GM12874 (cell line): Measurements from ENCODE around the gene PARM1.

Source experiments
- TF ChIP-seq, protein P1 (sequence below): IDR thresholded peaks from 2 replicates; pipeline ENCODE4 v1.5.1; 2011; ENCODE audit warnings: low read depth, mild to moderate bottlenecking, control low read depth, low read length, moderate library complexity; ENCODE audit not compliant: insufficient read depth

PARM1 gene

DNA sequence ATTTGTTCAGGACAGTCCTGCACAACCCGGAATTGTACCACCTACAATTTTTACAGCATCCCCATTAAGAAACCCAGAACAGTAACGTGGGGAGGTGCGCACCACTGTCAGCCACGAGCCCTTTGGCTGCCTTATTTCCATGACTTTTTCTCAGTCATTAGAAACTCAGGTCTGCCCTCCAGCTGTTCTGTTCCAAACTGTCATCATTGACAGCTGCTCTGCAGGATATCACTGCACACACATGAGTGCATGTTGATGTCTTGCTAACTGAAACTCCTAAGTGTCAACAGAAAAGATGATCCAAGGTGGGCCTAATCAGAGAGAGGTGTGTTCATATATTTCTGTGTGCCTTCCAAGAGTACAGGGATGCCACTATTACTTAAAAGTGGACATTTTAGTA, 123.4 kb downstream of the PARM1 start:
- TF ChIP-seq, protein P1, sequence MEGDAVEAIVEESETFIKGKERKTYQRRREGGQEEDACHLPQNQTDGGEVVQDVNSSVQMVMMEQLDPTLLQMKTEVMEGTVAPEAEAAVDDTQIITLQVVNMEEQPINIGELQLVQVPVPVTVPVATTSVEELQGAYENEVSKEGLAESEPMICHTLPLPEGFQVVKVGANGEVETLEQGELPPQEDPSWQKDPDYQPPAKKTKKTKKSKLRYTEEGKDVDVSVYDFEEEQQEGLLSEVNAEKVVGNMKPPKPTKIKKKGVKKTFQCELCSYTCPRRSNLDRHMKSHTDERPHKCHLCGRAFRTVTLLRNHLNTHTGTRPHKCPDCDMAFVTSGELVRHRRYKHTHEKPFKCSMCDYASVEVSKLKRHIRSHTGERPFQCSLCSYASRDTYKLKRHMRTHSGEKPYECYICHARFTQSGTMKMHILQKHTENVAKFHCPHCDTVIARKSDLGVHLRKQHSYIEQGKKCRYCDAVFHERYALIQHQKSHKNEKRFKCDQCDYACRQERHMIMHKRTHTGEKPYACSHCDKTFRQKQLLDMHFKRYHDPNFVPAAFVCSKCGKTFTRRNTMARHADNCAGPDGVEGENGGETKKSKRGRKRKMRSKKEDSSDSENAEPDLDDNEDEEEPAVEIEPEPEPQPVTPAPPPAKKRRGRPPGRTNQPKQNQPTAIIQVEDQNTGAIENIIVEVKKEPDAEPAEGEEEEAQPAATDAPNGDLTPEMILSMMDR, result no peak

DNA sequence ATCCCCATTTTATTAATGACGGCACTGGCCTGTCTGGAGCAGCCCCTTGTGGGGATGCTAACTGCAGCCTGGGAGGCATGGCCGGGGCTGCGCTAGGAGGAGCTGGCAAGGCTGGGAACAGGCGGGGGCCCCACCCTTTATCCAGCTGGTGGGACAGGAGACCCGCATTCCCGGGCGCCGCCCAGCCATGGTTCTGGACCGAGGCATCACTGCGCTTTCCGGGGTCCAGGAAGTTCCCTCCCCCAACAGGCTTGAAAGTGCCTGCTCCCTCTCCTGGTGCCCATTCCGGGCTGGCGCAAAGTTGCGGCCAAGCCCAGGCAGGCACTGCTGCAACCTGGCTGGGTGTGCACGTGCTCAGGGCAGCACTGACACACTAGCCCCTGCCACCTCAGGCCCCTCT, 124.5 kb downstream of the PARM1 start:
- TF ChIP-seq, protein P1, result no peak

DNA sequence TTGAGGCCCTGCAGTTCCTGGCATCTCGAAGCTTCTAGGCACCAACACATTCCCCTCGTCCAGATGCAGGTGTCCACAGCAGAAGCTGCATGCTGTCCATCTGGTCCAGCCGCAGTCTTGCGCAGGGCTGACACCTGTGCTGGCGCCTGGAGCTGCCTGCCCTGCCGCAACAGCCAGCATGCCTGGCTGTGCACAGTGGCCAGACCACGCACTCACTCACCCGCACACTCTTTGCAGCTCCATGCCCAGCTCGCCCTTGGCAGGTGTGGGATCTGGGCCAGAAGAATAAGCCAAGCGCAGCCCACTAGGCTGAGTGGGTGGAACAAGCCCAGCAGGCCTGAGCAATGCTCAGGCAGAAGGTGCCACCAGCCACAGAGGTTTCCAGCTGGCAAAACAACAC, 125.6 kb downstream of the PARM1 start:
- TF ChIP-seq, protein P1, result no peak

DNA sequence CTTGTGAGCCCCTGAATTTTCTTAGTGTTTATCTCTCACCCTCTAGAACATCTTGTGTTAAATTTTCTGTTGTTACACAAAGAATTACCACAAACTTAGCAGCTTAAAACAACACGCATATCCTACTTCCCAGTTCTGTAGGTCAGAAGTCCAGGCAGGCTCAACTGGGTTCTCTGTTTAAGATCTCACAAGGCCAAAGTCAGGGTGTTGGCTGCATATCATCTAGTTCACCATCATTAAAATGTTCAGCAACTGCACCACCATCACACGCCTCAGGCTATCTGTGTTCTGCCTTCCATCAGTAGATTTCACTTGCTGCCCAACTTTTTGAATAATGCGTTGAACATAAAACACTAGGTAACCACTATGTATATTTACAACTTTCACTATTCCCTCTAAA, 130.5 kb downstream of the PARM1 start:
- TF ChIP-seq, protein P1, result no peak

DNA sequence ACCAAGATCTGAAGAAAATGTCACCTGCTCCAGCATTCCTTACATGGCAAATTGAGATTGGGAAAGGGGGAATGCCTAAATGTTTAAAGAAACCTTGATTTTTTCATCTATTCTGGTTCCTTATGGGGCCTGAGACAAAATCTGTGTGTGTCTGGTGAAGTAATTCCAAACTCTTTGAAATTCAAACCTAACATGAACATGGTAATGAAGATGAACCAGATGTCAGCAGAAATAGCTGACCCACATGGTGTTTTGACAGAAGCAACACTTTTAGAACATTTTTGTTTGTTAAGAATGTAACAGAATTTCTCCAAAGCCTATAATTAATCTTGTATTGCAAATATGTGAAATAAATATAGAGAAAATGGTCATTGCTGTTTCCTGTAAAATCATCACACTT, 133.0 kb downstream of the PARM1 start:
- TF ChIP-seq, protein P1, result no peak

DNA sequence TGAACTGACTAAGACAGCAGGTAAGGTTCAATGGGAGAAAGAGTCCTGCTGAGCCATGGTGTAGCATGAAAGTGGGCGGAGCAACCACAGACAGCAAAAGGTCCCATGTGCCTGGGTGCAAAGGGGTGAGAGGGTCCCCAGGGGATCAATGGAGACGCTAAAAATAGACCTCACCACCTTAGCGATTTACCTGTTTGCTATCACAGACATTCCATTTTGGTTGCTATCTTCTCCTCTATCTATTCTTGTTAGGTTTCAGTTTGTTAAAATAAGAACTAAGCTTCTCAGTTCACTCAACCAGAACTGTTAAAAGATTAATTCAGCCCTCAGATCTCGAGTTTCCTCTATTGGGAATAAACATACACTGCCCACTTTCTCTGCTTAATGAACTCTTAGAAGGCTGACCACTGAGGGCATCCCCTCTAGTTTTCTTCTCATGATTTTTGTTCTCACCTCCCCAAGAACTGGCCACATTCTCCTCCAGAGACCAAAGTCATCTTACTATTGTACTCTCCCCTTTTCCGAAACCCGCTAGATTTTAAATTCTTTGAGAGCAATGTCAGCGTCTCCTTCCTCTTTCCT, 136.7 kb downstream of the PARM1 start:
- TF ChIP-seq, protein P1, result no peak

DNA sequence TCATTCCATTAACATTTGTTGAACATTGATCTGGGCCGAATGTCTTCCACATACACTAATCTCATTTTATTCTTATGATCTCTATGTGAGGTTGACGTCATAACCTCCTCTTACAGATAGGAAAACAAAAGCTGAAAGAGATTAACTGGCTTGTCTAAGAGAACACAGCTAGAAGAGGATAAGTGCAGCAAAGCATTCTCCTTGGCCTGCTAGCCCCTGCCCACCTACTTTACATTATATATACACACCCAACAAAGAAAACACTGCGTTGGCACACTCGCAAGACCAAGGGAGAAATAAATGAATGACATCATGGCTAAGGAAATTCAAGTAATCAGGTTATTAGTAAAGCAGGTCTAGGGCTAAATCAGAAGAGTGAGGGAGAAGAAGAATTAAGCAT, 138.4 kb downstream of the PARM1 start:
- TF ChIP-seq, protein P1, result no peak
